ENCODE results near the gene ANKRD29. TPM values are rescaled to one million over a fixed set of nuclear protein-coding genes. Genes with fewer than 3 reads are reported as not detected.
"Not testable (repeated sequence)": the region's sequence is repeated elsewhere in the genome, so short reads cannot be mapped to it uniquely, and the experiment has no call there.

Gene ANKRD29
- total RNA-seq, 1 donor from 2014 or later: 14.0 TPM

DNA sequence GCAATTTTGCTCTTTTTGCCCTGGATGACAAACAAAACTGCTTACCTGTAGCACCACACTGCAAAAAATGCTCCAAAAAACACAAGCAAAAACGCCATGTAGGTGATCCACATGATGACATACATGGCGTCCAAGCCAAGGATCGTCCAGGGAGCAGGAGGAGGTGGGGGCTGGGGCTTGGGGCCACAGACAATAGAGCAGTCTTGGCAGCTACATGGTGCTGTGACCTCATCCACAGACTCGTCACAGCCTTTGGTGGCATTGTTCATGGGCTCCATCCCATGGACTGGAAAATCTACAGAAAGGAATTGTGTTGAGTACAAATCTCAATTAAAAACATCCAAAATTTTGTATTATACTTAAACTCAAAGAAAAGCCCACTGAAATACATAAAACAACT lies 102.5 kb downstream of the ANKRD29 start:
- FAIRE-seq: no peak
- Histone ChIP-seq H3K36me3 (ENCODE audit: control insufficient read depth, insufficient read depth, low read length) (peaks cover 35% of the 10 kb centered on the region), H3K4me3 (ENCODE audit: low read depth, low read length) (no peak overlapping the region), H3K27me3 (ENCODE audit: control insufficient read depth, insufficient read depth, low read length) (no peaks in the 10 kb centered on the region)
- no peak for DNase-seq (ENCODE audit: low read depth)
- TF ChIP-seq, protein P1, sequence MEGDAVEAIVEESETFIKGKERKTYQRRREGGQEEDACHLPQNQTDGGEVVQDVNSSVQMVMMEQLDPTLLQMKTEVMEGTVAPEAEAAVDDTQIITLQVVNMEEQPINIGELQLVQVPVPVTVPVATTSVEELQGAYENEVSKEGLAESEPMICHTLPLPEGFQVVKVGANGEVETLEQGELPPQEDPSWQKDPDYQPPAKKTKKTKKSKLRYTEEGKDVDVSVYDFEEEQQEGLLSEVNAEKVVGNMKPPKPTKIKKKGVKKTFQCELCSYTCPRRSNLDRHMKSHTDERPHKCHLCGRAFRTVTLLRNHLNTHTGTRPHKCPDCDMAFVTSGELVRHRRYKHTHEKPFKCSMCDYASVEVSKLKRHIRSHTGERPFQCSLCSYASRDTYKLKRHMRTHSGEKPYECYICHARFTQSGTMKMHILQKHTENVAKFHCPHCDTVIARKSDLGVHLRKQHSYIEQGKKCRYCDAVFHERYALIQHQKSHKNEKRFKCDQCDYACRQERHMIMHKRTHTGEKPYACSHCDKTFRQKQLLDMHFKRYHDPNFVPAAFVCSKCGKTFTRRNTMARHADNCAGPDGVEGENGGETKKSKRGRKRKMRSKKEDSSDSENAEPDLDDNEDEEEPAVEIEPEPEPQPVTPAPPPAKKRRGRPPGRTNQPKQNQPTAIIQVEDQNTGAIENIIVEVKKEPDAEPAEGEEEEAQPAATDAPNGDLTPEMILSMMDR (IDR thresholded peaks at IDR 0.05; ENCODE audit: insufficient read depth, low read length, severe bottlenecking): no peak

DNA sequence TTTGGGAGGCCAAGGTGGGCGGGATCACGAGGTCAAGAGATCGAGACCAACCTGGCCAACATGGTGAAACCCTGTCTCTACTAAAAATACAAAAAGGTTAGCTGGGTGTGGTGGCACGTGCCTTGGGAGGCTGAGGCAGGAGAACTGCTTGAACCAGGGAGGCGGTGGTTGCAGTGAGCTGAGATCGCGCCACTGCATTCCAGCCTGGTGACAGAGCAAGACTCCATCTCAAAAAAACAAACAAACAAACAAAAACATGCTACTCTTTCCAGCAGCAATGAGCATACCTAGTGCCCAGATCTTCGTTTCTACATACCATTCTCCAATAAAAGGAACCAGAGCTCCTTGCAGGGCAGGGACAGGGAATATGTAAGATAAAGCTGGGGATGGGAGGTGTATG lies 105.2 kb downstream of the ANKRD29 start:
- H3K27me3 ChIP-seq (ENCODE audit: control insufficient read depth, insufficient read depth, low read length); FAIRE-seq; DNase-seq (ENCODE audit: low read depth); H3K4me3 ChIP-seq (ENCODE audit: low read depth, low read length): not testable (repeated sequence)
- H3K36me3 ChIP-seq (ENCODE audit: control insufficient read depth, insufficient read depth, low read length): peaks cover 51% of the 10 kb centered on the region

DNA sequence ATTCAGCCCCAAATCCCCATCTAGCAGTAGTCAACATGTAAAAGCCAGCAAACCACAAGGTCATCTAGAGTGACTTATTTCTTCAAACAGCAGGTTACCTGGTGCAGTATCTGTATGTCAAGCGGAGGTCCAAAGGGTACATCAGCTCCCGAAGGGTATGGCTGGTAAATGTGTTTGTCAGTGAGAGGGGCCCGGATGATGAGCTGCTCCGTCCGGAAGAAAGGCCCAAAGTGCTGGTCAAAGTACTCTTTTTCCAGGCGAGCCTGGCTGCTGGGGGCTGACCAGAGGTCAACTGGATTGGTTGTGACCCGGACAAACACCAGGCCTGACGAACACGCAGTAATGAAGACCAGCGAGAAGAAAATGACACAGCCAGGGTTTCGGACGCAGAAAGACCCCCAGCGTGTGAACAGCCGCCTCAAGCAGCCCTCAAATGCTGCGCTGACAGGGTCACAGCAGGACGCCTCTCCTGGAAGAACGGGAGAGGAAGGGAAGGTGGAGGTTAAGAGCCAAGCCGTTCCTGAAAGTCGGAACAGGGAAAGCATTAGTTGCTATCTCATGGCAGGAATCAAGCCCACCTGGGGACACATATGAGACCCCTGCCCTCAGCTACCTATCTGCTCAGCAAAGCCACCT lies 106.4 kb downstream of the ANKRD29 start:
- Histone ChIP-seq H3K27me3 (ENCODE audit: control insufficient read depth, insufficient read depth, low read length) (no peaks in the 10 kb centered on the region), H3K36me3 (ENCODE audit: control insufficient read depth, insufficient read depth, low read length) (peaks cover 48% of the 10 kb centered on the region), H3K4me3 (ENCODE audit: low read depth, low read length) (no peak overlapping the region)
- FAIRE-seq: no peak
- no peak for DNase-seq (ENCODE audit: low read depth)
- TF ChIP-seq, protein P1 (IDR thresholded peaks at IDR 0.05; ENCODE audit: insufficient read depth, low read length, severe bottlenecking): no peak

DNA sequence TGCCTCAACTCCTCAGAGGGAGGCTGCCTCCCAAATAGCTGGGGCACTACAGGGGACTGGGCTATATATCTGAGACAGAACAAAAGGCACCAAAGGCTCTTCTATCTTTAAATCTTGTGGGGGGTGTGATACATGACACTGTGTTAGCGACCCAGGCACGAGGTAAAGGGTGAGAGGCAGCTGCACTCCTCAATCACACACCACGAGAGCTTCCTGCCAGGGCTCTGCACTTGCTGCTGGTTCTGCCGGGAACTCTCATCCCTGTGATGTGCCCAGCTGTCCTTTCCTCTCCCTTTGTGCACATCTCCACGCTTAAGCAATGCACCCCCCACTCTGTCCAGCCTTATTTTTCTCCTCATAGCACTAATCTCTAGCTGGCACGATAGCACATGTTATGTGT lies 108.8 kb downstream of the ANKRD29 start:
- no peak overlapping the region for H3K4me3 ChIP-seq (ENCODE audit: low read depth, low read length)
- TF ChIP-seq, protein P1 (IDR thresholded peaks at IDR 0.05; ENCODE audit: insufficient read depth, low read length, severe bottlenecking): no peak
- FAIRE-seq: no peak
- H3K27me3 ChIP-seq (ENCODE audit: control insufficient read depth, insufficient read depth, low read length): no peaks in the 10 kb centered on the region
- DNase-seq (ENCODE audit: low read depth): no peak
- H3K36me3 ChIP-seq (ENCODE audit: control insufficient read depth, insufficient read depth, low read length): peaks cover 38% of the 10 kb centered on the region

DNA sequence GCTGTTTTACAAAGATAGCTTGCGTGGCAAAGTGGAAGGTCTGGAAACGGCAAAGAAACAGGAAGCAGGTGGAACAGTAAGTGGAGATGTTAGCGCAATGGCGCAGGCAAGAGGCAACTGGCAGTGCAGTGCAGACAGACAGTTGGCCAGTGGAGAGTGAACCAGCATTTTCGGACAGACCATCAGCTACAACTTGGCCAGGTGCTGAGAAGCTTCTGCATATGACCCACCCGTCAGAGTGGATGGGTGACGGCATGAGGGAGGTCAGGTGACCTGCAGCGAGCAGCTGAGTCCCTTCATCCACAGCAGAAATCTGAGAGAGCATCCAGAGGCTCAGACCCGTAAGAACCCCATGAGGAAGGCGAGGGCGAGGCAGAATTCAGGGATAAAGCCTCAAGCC lies 110.2 kb downstream of the ANKRD29 start:
- DNase-seq (ENCODE audit: low read depth) (no peak), FAIRE-seq (no peak)
- H3K36me3 ChIP-seq (ENCODE audit: control insufficient read depth, insufficient read depth, low read length): peaks cover 40% of the 10 kb centered on the region

DNA sequence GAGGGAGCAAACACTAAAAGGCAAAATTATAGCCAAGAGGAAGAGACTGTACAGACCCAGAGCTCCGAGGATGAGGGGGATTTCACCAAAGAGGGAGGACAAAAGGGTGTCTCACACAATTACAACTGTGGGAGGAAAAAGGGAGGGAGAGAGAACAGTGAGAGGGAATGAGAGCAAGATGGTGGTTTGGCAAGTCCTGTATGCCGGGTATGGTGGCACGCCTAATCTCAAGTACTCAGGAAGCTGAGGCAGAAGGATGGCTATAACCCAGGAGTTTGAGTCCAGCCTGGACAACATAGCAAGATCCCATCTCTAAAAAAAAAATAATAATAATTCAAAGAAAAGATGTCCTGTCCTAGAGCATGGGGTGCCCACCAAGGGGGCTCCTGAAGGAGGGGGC lies 110.7 kb downstream of the ANKRD29 start:
- no peak for FAIRE-seq
- Histone ChIP-seq H3K36me3 (ENCODE audit: control insufficient read depth, insufficient read depth, low read length) (peaks cover 38% of the 10 kb centered on the region), H3K4me3 (ENCODE audit: low read depth, low read length) (no peak overlapping the region), H3K27me3 (ENCODE audit: control insufficient read depth, insufficient read depth, low read length) (no peaks in the 10 kb centered on the region)
- TF ChIP-seq, protein P1 (IDR thresholded peaks at IDR 0.05; ENCODE audit: insufficient read depth, low read length, severe bottlenecking): no peak
- no peak for DNase-seq (ENCODE audit: low read depth)

More for the DNA sequence above, 110.2 kb downstream of the ANKRD29 start:
- Histone ChIP-seq H3K4me3 (ENCODE audit: low read depth, low read length) (no peak overlapping the region), H3K27me3 (ENCODE audit: control insufficient read depth, insufficient read depth, low read length) (no peaks in the 10 kb centered on the region)
- TF ChIP-seq, protein P1 (IDR thresholded peaks at IDR 0.05; ENCODE audit: insufficient read depth, low read length, severe bottlenecking): no peak
